HCT116 (cell line): Measurements from ENCODE around the gene DAND5. TPM values are rescaled to one million over a fixed set of nuclear protein-coding genes. Genes with fewer than 3 reads are reported as not detected.

Source experiments
- ATAC-seq: fragments of 200-7000 bp; cut with Tn5 transposase; 2 replicates; pipeline ENCODE4 v1.9.1; 2020; ENCODE audit warnings: mild to moderate bottlenecking, moderate library complexity
- BruUV-seq: library from RNA; stranded (reverse); fragments of 400-500 nt; replicated peaks from 2 replicates; lab custom pipeline; 2021; lab: Mats Ljungman, UMichigan
- CTCF ChIA-PET: fragments of 300-600 bp; sonication (Branson Sonifier 250); formaldehyde crosslinking; loops from one replicate; lab custom pipeline; 2021; ENCODE audit warnings: antibody characterized with exemption; lab: Charles Lee
- POLR2A ChIA-PET: fragments of 300-600, 350-600 bp; sonication (Branson Sonifier 250); formaldehyde crosslinking; loops from one replicate; lab custom pipeline; 2021; ENCODE audit warnings: antibody characterized with exemption; lab: Charles Lee
- RAD21 ChIA-PET, 2 experiments: fragments of 300-600 bp; sonication (Branson Sonifier 250); formaldehyde crosslinking; loops; one replicate each; lab custom pipeline; 2023; ENCODE audit warnings: low total read pairs in 2 of 2; ENCODE audit not compliant: uncharacterized antibody in 2 of 2, unreplicated experiment in 2 of 2, low non-redundant PET in 1 of 2; lab: Charles Lee
- DNase-seq: peaks from one replicate; pipeline ENCODE4 v3.0.0-alpha.2; 2010; ENCODE audit warnings: low read depth, low spot score
- H2AFZ ChIP-seq: fragments of 200-600 bp; shearing (Covaris generic), sonication (generic); 2 replicates; pipeline ENCODE4 v1.6.1; 2017; ENCODE audit warnings: low read depth, mixed run types, mixed read lengths, antibody characterized with exemption, low read length; ENCODE audit not compliant: poor library complexity, severe bottlenecking
- H3K27ac ChIP-seq: 2 replicates; pipeline ENCODE4 v1.5.1; 2012; ENCODE audit warnings: low read depth, low read length
- H3K27me3 ChIP-seq: fragments of 200-600 bp; sonication (generic); 2 replicates; pipeline ENCODE4 v1.6.1; 2016; ENCODE audit warnings: mixed run types, low read length, mixed read lengths; ENCODE audit not compliant: insufficient read depth
- H3K36me3 ChIP-seq, 2 experiments: fragments of 200-500 bp in 1 of 2; fragments of 200-600 bp in 1 of 2; sonication (Bioruptor generic) in 1 of 2; sonication (generic) in 1 of 2; 2 replicates each; pipeline versions ENCODE4 v1.5.1 to v1.6.1; 2014 to 2016; ENCODE audit warnings: low read length in 2 of 2, inconsistent platforms in 1 of 2, mixed read lengths in 1 of 2, mixed run types in 1 of 2; ENCODE audit not compliant: insufficient read depth in 2 of 2, control insufficient read depth in 1 of 2
- H3K4me1 ChIP-seq, 2 experiments: fragments of 200-600 bp in 1 of 2; sonication (generic) in 1 of 2; 2 replicates each; pipeline versions ENCODE4 v1.5.1 to v1.6.1; 2012 to 2017; ENCODE audit warnings: low read length in 2 of 2, inconsistent platforms in 1 of 2, mild to moderate bottlenecking in 1 of 2, mixed read lengths in 1 of 2, mixed run types in 1 of 2, moderate library complexity in 1 of 2; ENCODE audit not compliant: insufficient read depth in 2 of 2, control insufficient read depth in 1 of 2
- H3K4me2 ChIP-seq: fragments of 200-600 bp; sonication (generic); 2 replicates; pipeline ENCODE4 v1.6.1; 2017; ENCODE audit warnings: mixed run types, low read length, mixed read lengths
- H3K4me3 ChIP-seq, 2 experiments: fragments of 200-600 bp in 1 of 2; sonication (generic) in 1 of 2; replicated peaks in 1 of 2; 2 replicates each; pipeline ENCODE4 v1.5.1; 2011 to 2016; ENCODE audit warnings: low read length in 2 of 2, control low read depth in 1 of 2, low read depth in 1 of 2, mild to moderate bottlenecking in 1 of 2, mixed read lengths in 1 of 2, mixed run types in 1 of 2
- H3K79me2 ChIP-seq: fragments of 200-600 bp; sonication (generic); 2 replicates; pipeline ENCODE4 v1.6.1; 2017; ENCODE audit warnings: mild to moderate bottlenecking, mixed run types, low read length, moderate library complexity, mixed read lengths; ENCODE audit not compliant: insufficient read depth
- H3K9ac ChIP-seq: fragments of 200-600 bp; sonication (generic); 2 replicates; pipeline ENCODE4 v1.6.1; 2016; ENCODE audit warnings: low read length, mixed read lengths
- H3K9me2 ChIP-seq: fragments of 200-600 bp; sonication (generic), shearing (Covaris generic); 2 replicates; pipeline ENCODE4 v1.6.1; 2017; ENCODE audit warnings: mixed run types, mild to moderate bottlenecking, moderate library complexity; ENCODE audit not compliant: insufficient read depth
- H3K9me3 ChIP-seq, 2 experiments: fragments of 200-500 bp in 1 of 2; fragments of 200-600 bp in 1 of 2; sonication (Bioruptor generic) in 1 of 2; sonication (generic) in 1 of 2; 2 replicates each; pipeline ENCODE4 v1.6.1; 2014 to 2017; ENCODE audit warnings: low read length in 2 of 2, mixed read lengths in 2 of 2, inconsistent platforms in 1 of 2, low read depth in 1 of 2, mild to moderate bottlenecking in 1 of 2, mixed run types in 1 of 2, moderate library complexity in 1 of 2; ENCODE audit not compliant: control insufficient read depth in 1 of 2, insufficient read depth in 1 of 2
- H4K20me1 ChIP-seq: fragments of 200-600 bp; sonication (generic), shearing (Covaris generic); 2 replicates; pipeline ENCODE4 v1.6.1; 2017; ENCODE audit warnings: mixed run types, mild to moderate bottlenecking, moderate library complexity; ENCODE audit not compliant: insufficient read depth
- CBX3 ChIP-seq: IDR thresholded peaks from 2 replicates; pipeline ENCODE4 v1.6.1; 2012; ENCODE audit warnings: low read depth
- EZH2phosphoT487 ChIP-seq: fragments of 200-600 bp; IDR thresholded peaks from 2 replicates; pipeline ENCODE4 v1.6.1; 2018; ENCODE audit warnings: antibody characterized with exemption, borderline replicate concordance
- FOSL1 ChIP-seq: IDR thresholded peaks from 2 replicates; pipeline ENCODE4 v1.6.1; 2012; ENCODE audit warnings: low read depth
- POLR2AphosphoS5 ChIP-seq: IDR thresholded peaks from 2 replicates; pipeline ENCODE4 v1.6.1; 2011; ENCODE audit warnings: mild to moderate bottlenecking, low read depth, low read length, moderate library complexity
- SP1 ChIP-seq: IDR thresholded peaks from 2 replicates; pipeline ENCODE4 v1.6.1; 2012; ENCODE audit warnings: low read depth
- SRF ChIP-seq: IDR thresholded peaks from 2 replicates; pipeline ENCODE4 v1.6.1; 2012; ENCODE audit warnings: low read depth
- TCF7L2 ChIP-seq: IDR thresholded peaks from 2 replicates; pipeline ENCODE4 v1.7.0; 2011; ENCODE audit warnings: borderline replicate concordance, inconsistent platforms; ENCODE audit not compliant: insufficient read depth, insufficient read length; ENCODE audit errors: extremely low read depth
- intact Hi-C: fragments of 100-400 bp; cut with micrococcal nuclease; formaldehyde crosslinking; loops from 2 replicates; pipeline ENCODE4 v1.10.0; 2022
- total RNA-seq: library from RNA; stranded (reverse); gene quantifications from one replicate; pipeline ENCODE4 v1.2.1, GENCODE V29; 2021; ENCODE audit not compliant: unreplicated experiment
- TF ChIP-seq, protein P1 (sequence below): IDR thresholded peaks from 2 replicates; pipeline ENCODE4 v1.6.1; 2012; ENCODE audit warnings: low read depth
- TF ChIP-seq, protein P2 (sequence below): IDR thresholded peaks from 2 replicates; pipeline ENCODE4 v1.6.1; 2012
- TF ChIP-seq, protein P3 (sequence below), 3 experiments: fragments of 200-600 bp in 1 of 3; sonication (generic) in 1 of 3; IDR thresholded peaks in 2 of 3; conservative IDR thresholded peaks in 1 of 3; 2 replicates each; pipeline ENCODE4 v1.5.1; 2012 to 2017; ENCODE audit warnings: low read depth in 2 of 3, low read length in 2 of 3, antibody characterized with exemption in 1 of 3, borderline replicate concordance in 1 of 3, control low read depth in 1 of 3, mild to moderate bottlenecking in 1 of 3, mixed read lengths in 1 of 3, mixed run types in 1 of 3, moderate library complexity in 1 of 3; ENCODE audit not compliant: insufficient read depth in 1 of 3

Gene DAND5
- total RNA-seq, 1 experiment from 2014 or later: 0.25 TPM

DNA sequence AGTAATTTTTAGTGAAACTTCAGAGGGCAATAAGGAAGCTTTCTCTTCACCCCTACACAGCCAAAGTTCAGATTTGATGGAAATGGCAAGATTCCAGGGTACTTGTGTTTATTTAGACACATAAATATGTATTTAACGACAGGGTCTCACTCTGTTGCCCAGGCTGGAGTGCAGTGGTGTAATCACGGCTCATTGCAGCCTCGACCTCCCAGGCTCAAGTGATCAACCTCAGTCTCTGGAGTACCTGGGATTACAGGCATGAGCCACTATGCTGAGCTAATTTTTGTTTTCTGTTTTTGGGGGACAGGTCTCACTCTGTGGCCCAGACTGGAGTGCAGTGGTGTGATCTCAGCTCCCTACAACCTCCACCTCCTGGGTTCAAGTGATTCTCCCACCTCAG, 48.3 kb upstream of the DAND5 start (continued):
- TF ChIP-seq, protein P1, sequence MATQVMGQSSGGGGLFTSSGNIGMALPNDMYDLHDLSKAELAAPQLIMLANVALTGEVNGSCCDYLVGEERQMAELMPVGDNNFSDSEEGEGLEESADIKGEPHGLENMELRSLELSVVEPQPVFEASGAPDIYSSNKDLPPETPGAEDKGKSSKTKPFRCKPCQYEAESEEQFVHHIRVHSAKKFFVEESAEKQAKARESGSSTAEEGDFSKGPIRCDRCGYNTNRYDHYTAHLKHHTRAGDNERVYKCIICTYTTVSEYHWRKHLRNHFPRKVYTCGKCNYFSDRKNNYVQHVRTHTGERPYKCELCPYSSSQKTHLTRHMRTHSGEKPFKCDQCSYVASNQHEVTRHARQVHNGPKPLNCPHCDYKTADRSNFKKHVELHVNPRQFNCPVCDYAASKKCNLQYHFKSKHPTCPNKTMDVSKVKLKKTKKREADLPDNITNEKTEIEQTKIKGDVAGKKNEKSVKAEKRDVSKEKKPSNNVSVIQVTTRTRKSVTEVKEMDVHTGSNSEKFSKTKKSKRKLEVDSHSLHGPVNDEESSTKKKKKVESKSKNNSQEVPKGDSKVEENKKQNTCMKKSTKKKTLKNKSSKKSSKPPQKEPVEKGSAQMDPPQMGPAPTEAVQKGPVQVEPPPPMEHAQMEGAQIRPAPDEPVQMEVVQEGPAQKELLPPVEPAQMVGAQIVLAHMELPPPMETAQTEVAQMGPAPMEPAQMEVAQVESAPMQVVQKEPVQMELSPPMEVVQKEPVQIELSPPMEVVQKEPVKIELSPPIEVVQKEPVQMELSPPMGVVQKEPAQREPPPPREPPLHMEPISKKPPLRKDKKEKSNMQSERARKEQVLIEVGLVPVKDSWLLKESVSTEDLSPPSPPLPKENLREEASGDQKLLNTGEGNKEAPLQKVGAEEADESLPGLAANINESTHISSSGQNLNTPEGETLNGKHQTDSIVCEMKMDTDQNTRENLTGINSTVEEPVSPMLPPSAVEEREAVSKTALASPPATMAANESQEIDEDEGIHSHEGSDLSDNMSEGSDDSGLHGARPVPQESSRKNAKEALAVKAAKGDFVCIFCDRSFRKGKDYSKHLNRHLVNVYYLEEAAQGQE: no peak
- TF ChIP-seq SRF: no peak
- TF ChIP-seq, protein P2, sequence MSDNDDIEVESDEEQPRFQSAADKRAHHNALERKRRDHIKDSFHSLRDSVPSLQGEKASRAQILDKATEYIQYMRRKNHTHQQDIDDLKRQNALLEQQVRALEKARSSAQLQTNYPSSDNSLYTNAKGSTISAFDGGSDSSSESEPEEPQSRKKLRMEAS: no peak
- no peak for TF ChIP-seq CBX3
- TF ChIP-seq EZH2phosphoT487: no peak
- TF ChIP-seq SP1: no peak

DNA sequence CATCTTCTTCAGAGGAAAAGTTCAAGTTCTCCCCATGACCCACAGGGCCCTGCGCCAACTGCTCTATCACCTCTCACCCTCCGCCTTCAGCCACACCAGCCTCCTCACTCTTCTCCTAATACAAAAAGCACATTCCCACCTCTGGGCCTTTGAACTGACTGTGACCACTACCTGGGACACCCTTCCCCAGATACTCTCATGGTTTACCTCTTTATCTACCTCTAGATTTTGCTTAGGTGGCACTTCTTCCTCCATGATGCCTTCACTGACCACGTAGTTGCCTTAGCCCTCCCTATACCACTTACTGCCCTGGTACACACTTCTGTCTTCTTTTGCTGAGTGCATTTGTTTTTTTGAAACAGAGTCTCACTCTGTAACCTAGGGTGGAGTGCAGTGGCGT, 46.4 kb upstream of the DAND5 start:
- RAD21 ChIA-PET: no interaction called here
- Histone ChIP-seq H2AFZ (no peak overlapping the region), H3K9me2 (no peaks in the 10 kb centered on the region), H3K4me1 (peaks cover 0 to 10% of the 10 kb centered on the region in 2 experiments; a peak in 2 of 4 replicates), H3K9ac (no peak overlapping the region), H3K27me3 (no peaks in the 10 kb centered on the region), H3K79me2 (0 out of 2 replicates have a peak, but pooled peaks cover 3% of the 10 kb centered on the region), H3K27ac (no peak overlapping the region), H3K4me3 (no peak overlapping the region), H3K4me2 (no peak overlapping the region), H3K36me3 (peaks cover 35 to 43% of the 10 kb centered on the region in 2 experiments), H4K20me1 (no peaks in the 10 kb centered on the region), H3K9me3 (no peaks in the 10 kb centered on the region)
- CTCF ChIA-PET: no interaction called here
- intact Hi-C loops: no loop called here
- no peak for TF ChIP-seq TCF7L2
- no peak for TF ChIP-seq EZH2phosphoT487
- TF ChIP-seq, protein P3, sequence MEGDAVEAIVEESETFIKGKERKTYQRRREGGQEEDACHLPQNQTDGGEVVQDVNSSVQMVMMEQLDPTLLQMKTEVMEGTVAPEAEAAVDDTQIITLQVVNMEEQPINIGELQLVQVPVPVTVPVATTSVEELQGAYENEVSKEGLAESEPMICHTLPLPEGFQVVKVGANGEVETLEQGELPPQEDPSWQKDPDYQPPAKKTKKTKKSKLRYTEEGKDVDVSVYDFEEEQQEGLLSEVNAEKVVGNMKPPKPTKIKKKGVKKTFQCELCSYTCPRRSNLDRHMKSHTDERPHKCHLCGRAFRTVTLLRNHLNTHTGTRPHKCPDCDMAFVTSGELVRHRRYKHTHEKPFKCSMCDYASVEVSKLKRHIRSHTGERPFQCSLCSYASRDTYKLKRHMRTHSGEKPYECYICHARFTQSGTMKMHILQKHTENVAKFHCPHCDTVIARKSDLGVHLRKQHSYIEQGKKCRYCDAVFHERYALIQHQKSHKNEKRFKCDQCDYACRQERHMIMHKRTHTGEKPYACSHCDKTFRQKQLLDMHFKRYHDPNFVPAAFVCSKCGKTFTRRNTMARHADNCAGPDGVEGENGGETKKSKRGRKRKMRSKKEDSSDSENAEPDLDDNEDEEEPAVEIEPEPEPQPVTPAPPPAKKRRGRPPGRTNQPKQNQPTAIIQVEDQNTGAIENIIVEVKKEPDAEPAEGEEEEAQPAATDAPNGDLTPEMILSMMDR (IDR thresholded peaks at IDR 0.05 in 2 of 3, conservative IDR thresholded peaks at IDR 0.05 in 1 of 3; ENCODE audit: borderline replicate concordance in 1 of 3, insufficient read depth in 1 of 3, low read depth in 2 of 3, low read length in 2 of 3): no peak
- TF ChIP-seq FOSL1: no peak
- no peak for TF ChIP-seq POLR2AphosphoS5
- TF ChIP-seq, protein P2: no peak
- POLR2A ChIA-PET: no interaction called here
- no TSS peak for BruUV-seq
- no peak for ATAC-seq
- DNase-seq: no peak
